BLaER1 treated with 17β-estradiol and CSF1 and Interleukin-3, amounts not matched to agents 10 nM and 100 nM (cell line): ENCODE measurements around the gene POFUT1.

Experiments
- H3K27ac ChIP-seq, 11 experiments: shearing (Covaris generic); formaldehyde crosslinking; 2 replicates each; pipeline ENCODE4 v1.8.1; 2022
- H3K27me3 ChIP-seq, 11 experiments: shearing (Covaris generic); formaldehyde crosslinking; 2 replicates each; pipeline ENCODE4 v1.8.1; 2022
- H3K36me3 ChIP-seq, 11 experiments: shearing (Covaris generic); formaldehyde crosslinking; 2 replicates each; pipeline ENCODE4 v1.8.1; 2022
- H3K4me1 ChIP-seq, 10 experiments: shearing (Covaris generic); formaldehyde crosslinking; 2 replicates each; pipeline ENCODE4 v1.8.1; 2022
- H3K4me2 ChIP-seq, 11 experiments: shearing (Covaris generic); formaldehyde crosslinking; 2 replicates each; pipeline ENCODE4 v1.8.1; 2022
- H3K4me3 ChIP-seq, 10 experiments: shearing (Covaris generic); formaldehyde crosslinking; 2 replicates each; pipeline ENCODE4 v1.8.1; 2022
- H3K9ac ChIP-seq, 11 experiments: shearing (Covaris generic); formaldehyde crosslinking; 2 replicates each; pipeline ENCODE4 v1.8.1; 2022
- H3K9me3 ChIP-seq, 11 experiments: shearing (Covaris generic); formaldehyde crosslinking; replicated peaks in 1 of 11; 2 replicates each; pipeline ENCODE4 v1.8.1; 2022
- H4K20me1 ChIP-seq, 11 experiments: shearing (Covaris generic); formaldehyde crosslinking; 2 replicates each; pipeline ENCODE4 v1.8.1; 2022
- Cebpa-rat ChIP-seq, 11 experiments: shearing (Covaris generic); IDR thresholded peaks; 2 replicates each; pipeline ENCODE4 v1.8.1; 2022

POFUT1 gene

DNA sequence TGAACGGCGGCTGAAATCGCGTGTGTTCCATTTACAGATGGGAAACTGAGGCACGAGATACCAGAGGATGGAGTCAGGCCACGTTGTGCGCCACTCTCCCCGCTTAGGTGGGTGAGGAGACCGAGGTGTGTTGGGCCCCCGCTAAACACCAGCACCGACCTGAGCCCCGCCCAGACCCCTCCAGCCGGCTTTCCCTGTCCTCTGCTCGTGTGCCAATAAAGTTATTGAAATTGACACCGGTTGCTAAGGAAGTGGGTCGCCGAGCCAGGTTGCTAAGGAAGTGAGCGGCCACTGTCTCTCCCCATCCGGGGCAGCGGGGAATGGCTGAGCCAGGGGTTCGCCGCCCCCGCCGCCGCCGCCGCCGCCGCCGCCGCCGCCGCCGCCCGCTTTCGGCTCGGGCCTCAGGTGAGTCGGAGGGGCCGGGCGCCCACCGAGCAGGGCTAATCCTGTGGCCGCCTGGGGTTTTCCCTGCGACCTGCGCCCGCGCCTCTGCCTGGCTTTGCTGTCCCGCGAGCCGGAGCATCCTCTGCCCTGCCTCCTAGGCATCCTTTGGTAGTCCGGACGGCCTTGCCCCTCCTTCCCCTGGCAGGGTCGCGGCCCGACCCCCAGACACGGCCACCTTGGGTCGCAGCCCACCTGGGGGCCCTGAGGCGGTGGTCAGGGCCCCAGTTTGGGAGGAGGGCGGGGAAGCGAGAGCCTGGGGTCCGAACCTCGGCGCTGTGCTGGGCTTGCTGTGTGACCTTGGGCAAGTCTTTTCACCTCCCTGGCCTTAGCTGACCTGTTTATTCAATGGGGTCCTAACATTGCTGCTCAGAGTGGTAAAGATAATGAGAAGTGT lies 69.9 kb downstream of the POFUT1 start, which contains the start of gene KIF3B:
TSS of gene KIF3B (plus strand) at position 291 of the 838 bp plus-strand sequence. CDS start 32,127 bp downstream, outside the sequence.
- TF ChIP-seq Cebpa-rat (IDR thresholded peaks at IDR 0.05): no peak
- H3K9ac ChIP-seq: peak within 1 kb of the TSS; percentile 73 to 90 (median 86)
- no peaks in the 10 kb centered on the region for H3K27me3 ChIP-seq
- peaks cover 0 to 20% (median 5%) of the 10 kb centered on the region in 11 experiments; a peak in 5 of 22 replicates for H3K36me3 ChIP-seq
- H3K4me3 ChIP-seq: peak within 1 kb of the TSS; percentile 81 to 94 (median 89)
- H3K4me1 ChIP-seq: peaks cover 23 to 39% (median 29%) of the 10 kb centered on the region in 10 experiments
- peaks cover 0 to 15% (median 0%) of the 10 kb centered on the region in 11 experiments; a peak in 7 of 22 replicates for H4K20me1 ChIP-seq
- peak within 1 kb of the TSS; percentile 35 to 82 (median 74); a peak in 21 of 22 replicates for H3K27ac ChIP-seq
- H3K4me2 ChIP-seq: peak within 1 kb of the TSS; percentile 91 to 98 (median 94)
- peaks cover 0 to 16% (median 11%) of the 10 kb centered on the region in 11 experiments; a peak in 17 of 22 replicates for H3K9me3 ChIP-seq

DNA sequence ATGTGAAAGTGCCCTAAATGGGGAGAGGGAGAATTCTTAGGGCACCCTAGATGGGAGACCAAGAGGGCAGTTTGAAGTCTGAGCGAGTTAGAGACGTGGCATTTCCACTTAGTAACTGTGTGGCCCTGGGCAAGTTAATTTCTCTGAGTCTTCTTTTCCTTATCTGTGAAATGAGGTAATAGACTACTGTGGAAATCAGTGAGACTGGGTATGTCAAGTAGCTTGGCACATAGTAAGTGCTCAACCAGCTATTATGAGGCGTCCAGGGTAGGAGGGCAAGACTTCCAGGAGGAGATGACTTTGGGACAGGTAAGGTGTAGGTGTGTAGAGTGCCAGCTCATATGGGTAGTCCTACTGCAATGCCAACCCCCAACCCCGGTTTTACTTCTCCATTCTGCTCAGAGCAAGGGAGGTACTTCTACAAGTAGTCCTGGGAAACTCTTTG lies 70.5 kb downstream of the POFUT1 start:
- Histone ChIP-seq H3K4me3 (peak overlapping the region; percentile 81 to 94 (median 89)), H3K9ac (peak overlapping the region; percentile 73 to 90 (median 86)), H4K20me1 (peaks cover 0 to 17% (median 0%) of the 10 kb centered on the region in 11 experiments; a peak in 7 of 22 replicates), H3K4me1 (peaks cover 23 to 39% (median 30%) of the 10 kb centered on the region in 10 experiments), H3K9me3 (peaks cover 0 to 16% (median 11%) of the 10 kb centered on the region in 11 experiments; a peak in 17 of 22 replicates), H3K27ac (peak overlapping the region in 10 of 11 experiments; percentile 56 to 82 (median 76); a peak in 19 of 22 replicates), H3K27me3 (no peaks in the 10 kb centered on the region), H3K4me2 (peak overlapping the region; percentile 81 to 98 (median 94)), H3K36me3 (peaks cover 0 to 27% (median 8%) of the 10 kb centered on the region in 11 experiments; a peak in 5 of 22 replicates)
- no peak for TF ChIP-seq Cebpa-rat (IDR thresholded peaks at IDR 0.05)

DNA sequence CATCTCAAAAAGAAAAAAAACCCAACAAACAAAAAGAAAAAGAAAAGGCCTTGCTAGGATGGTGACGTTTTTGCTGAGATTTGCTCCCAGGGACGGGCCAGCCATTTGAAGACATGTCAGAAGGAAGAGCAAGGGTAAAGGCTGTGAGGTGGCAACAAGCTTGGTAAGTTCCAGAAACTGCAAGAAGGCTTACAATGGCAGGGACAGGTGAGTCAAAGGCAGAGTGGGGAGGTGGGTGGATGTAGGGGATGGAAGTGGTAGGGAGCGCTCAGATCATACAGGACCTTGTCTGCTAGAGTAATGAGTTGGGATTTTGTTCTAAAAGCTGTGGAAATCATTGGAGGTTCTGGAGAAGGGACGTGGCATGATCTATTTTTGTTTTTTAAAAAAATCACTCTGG lies 74.0 kb downstream of the POFUT1 start:
- H3K36me3 ChIP-seq: peaks cover 0 to 27% (median 9%) of the 10 kb centered on the region in 11 experiments; a peak in 5 of 22 replicates
- peak overlapping the region in 1 of 11 experiments; percentile 26; a peak in 1 of 22 replicates for H3K4me2 ChIP-seq
- peak overlapping the region in 4 of 11 experiments; percentile 3 to 25 (median 19); a peak in 2 of 22 replicates for H3K9ac ChIP-seq

DNA sequence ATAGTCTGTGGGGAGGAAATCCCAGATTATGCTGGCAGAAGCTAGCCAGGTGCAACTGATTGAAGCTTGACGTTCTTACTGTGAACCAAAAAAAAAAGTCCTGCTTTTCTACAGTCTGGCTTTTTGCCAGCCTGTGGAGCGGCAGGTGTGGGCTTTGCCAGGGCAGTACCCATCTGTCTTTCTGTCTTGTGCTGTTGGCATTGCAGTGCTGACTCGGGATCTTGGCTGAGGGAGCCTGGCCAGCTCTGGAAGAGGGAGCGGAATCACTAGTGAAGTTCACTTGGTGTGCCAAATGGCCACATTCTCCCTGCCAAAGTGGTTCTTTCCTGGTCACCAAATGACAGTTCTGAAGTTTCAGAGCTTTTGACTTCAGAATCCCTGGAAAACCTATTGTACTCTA lies 74.8 kb downstream of the POFUT1 start:
- no peak overlapping the region for H3K27ac ChIP-seq
- peaks cover 0 to 29% (median 5%) of the 10 kb centered on the region in 11 experiments; a peak in 7 of 22 replicates for H4K20me1 ChIP-seq
- peak overlapping the region in 3 of 11 experiments; percentile 4 to 26 (median 25); a peak in 3 of 22 replicates for H3K4me2 ChIP-seq
- peak overlapping the region in 3 of 11 experiments; percentile 3 to 25 (median 13); a peak in 2 of 22 replicates for H3K9ac ChIP-seq
- H3K4me1 ChIP-seq: peaks cover 31 to 59% (median 38%) of the 10 kb centered on the region in 10 experiments
- peaks cover 0 to 27% (median 9%) of the 10 kb centered on the region in 11 experiments; a peak in 5 of 22 replicates for H3K36me3 ChIP-seq
- no peaks in the 10 kb centered on the region for H3K9me3 ChIP-seq
- TF ChIP-seq Cebpa-rat (IDR thresholded peaks at IDR 0.05): no peak
- H3K4me3 ChIP-seq: no peak overlapping the region
- no peaks in the 10 kb centered on the region for H3K27me3 ChIP-seq

More for the DNA sequence above, 74.0 kb downstream of the POFUT1 start:
- peaks cover 35 to 56% (median 43%) of the 10 kb centered on the region in 10 experiments for H3K4me1 ChIP-seq
- H3K27ac ChIP-seq: no peak overlapping the region
- H3K27me3 ChIP-seq: no peaks in the 10 kb centered on the region
- no peaks in the 10 kb centered on the region for H3K9me3 ChIP-seq
- peaks cover 0 to 25% (median 5%) of the 10 kb centered on the region in 11 experiments; a peak in 7 of 22 replicates for H4K20me1 ChIP-seq
- no peak overlapping the region for H3K4me3 ChIP-seq
- no peak for TF ChIP-seq Cebpa-rat (IDR thresholded peaks at IDR 0.05)

DNA sequence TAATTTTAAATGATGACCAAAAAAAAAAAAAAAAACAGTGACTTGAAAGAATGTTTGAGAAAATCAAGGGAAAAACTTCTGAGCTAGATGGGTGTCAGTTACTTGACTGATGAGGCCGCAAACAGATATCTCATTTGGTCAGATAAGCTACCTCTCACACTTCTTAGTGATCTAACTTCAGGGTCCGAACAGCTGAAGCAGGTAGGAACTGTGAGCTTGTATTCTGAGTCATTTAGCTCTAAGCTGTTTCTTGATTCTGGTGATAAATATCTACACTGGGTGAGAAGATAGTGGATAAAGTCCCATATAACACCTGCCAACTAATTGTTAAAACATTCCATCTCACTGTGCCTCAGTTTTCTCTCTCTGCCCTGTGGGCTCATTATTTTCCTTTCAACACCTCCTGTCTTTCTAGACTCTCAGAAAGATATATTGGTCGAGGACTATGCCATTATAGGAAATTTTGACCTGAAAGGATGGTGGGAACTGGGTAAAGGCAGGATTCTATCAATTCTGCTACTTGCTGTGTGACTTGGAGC lies 77.5 kb downstream of the POFUT1 start:
- Histone ChIP-seq H3K9me3 (peaks cover 0 to under 1% (median 0%) of the 10 kb centered on the region in 11 experiments; a peak in 1 of 22 replicates), H3K9ac (peak overlapping the region in 3 of 11 experiments; percentile 0 to 16 (median 9); a peak in 2 of 22 replicates), H3K4me1 (peaks cover 17 to 41% (median 26%) of the 10 kb centered on the region in 10 experiments), H3K36me3 (peaks cover 3 to 44% (median 11%) of the 10 kb centered on the region in 11 experiments; a peak in 9 of 22 replicates), H3K27ac (peak overlapping the region in 3 of 11 experiments; percentile 1 to 49 (median 47); a peak in 3 of 22 replicates), H3K4me2 (peak overlapping the region; percentile 27 to 68 (median 57); a peak in 20 of 22 replicates), H3K4me3 (no peak overlapping the region), H4K20me1 (peaks cover 0 to 29% (median 5%) of the 10 kb centered on the region in 11 experiments; a peak in 7 of 22 replicates), H3K27me3 (no peaks in the 10 kb centered on the region)
- TF ChIP-seq Cebpa-rat (IDR thresholded peaks at IDR 0.05): no peak

DNA sequence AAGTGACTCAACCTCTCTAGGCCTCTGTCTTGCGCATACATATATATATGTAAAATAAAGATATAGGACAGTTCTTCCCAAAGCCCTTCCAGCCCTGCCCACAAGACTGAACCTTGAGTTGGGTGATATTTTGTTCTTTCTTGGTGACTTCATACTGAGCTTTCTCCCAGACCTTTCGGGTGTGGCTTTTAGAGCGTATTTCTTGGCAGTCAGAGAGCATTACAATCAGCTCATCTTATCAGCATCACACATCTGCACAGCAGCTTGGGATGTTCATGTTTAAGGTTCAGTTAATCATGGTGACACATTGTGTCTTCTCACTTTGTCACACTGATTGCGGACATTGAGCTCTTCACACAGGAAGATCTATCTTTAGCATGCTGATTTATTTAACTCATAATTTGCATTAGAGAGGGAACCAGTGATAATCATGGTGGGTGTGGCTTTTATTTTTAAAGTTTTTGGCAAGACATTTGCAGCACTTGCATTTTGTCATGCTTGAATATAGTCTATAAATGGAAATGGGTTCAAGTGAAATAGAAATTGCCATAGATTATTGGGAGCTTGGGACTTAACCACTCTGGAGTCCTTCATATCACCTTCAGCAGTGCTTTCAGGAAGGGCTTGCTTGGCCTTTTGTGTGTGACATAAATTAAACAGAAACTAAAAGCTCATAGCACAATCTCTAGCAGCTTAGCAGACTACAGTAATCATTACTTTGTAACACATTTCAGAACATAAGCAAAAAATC lies 78.1 kb downstream of the POFUT1 start:
- peaks cover 3 to 48% (median 10%) of the 10 kb centered on the region in 11 experiments; a peak in 9 of 22 replicates for H3K36me3 ChIP-seq
- H3K4me2 ChIP-seq: peak overlapping the region; percentile 27 to 68 (median 57)
- no peak for TF ChIP-seq Cebpa-rat (IDR thresholded peaks at IDR 0.05)
- peaks cover 17 to 41% (median 26%) of the 10 kb centered on the region in 10 experiments for H3K4me1 ChIP-seq
- H4K20me1 ChIP-seq: peaks cover 0 to 29% (median 5%) of the 10 kb centered on the region in 11 experiments; a peak in 7 of 22 replicates
- no peaks in the 10 kb centered on the region for H3K27me3 ChIP-seq
- no peak overlapping the region for H3K4me3 ChIP-seq
- H3K9ac ChIP-seq: peak overlapping the region in 4 of 11 experiments; percentile 0 to 40 (median 24); a peak in 4 of 22 replicates
- peak overlapping the region in 4 of 11 experiments; percentile 6 to 49 (median 38); a peak in 6 of 22 replicates for H3K27ac ChIP-seq
- peaks cover 0 to 7% (median 0%) of the 10 kb centered on the region in 11 experiments; a peak in 2 of 22 replicates for H3K9me3 ChIP-seq

DNA sequence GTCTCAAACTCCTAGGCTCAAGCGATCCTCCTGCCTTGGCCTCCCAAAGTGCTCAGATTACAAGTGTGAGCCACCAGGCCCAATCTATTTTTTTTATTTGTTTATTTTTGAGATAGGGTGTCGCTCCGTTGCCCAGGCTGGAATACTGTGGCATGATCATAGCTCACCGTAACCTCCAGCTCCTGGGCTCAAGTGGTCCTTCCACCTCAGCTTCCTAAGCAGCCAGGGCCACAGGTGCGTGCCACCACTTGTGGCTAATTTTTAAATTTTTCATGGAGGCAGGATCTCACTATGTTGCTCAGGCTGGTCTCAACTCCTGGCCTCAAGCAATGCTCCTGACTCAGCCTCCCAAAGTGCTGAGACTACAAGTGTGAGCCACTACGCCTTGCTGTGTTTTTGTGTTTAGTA lies 79.6 kb downstream of the POFUT1 start:
- no peaks in the 10 kb centered on the region for H3K27me3 ChIP-seq
- peaks cover 0 to 18% (median 4%) of the 10 kb centered on the region in 11 experiments; a peak in 6 of 22 replicates for H4K20me1 ChIP-seq
- peak overlapping the region in 3 of 11 experiments; percentile 64 to 68 (median 66); a peak in 5 of 22 replicates for H3K4me2 ChIP-seq
- H3K9ac ChIP-seq: no peak overlapping the region
- peaks cover 13 to 37% (median 19%) of the 10 kb centered on the region in 10 experiments for H3K4me1 ChIP-seq
- TF ChIP-seq Cebpa-rat (IDR thresholded peaks at IDR 0.05): no peak
- H3K4me3 ChIP-seq: no peak overlapping the region
- 0 out of 22 replicates have a peak overlapping the region, but pooled peaks of 1 of the 11 experiments have one; percentile 47 for H3K27ac ChIP-seq
- peaks cover 0 to 34% (median 8%) of the 10 kb centered on the region in 11 experiments; a peak in 9 of 22 replicates for H3K36me3 ChIP-seq
- H3K9me3 ChIP-seq: peaks cover 0 to 8% (median 0%) of the 10 kb centered on the region in 11 experiments; a peak in 2 of 22 replicates
